ENCODE measurements around the gene MRPL55. TPM values are rescaled to one million over a fixed set of nuclear protein-coding genes. Genes with fewer than 3 reads are reported as not detected.

Gene MRPL55
- total RNA-seq, 1 experiment from 2014 or later: 85.4 TPM

GRCh38 chr1:228068359-228068758 lies 40.7 kb downstream of the MRPL55 start:
- no peaks in the 10 kb centered on the region for H3K4me1 Mint-ChIP-seq (ENCODE audit: insufficient read depth, unreplicated experiment)
- no TSS peak for BruUV-seq (replicated peaks)
- ChIA-PET CTCF (no interaction called here), POLR2A (no interaction called here)
- H3K36me3 Mint-ChIP-seq (ENCODE audit: insufficient read depth, unreplicated experiment): no peaks in the 10 kb centered on the region
- intact Hi-C loops (cut with micrococcal nuclease): no loop called here
- H3K9me3 Mint-ChIP-seq (ENCODE audit: unreplicated experiment): no peaks in the 10 kb centered on the region
- no peak overlapping the region for H3K4me3 Mint-ChIP-seq (ENCODE audit: unreplicated experiment)
- H3K27me3 Mint-ChIP-seq (ENCODE audit: insufficient read depth, unreplicated experiment): peaks cover 32% of the 10 kb centered on the region
- DNase-seq (ENCODE audit: unreplicated experiment): no peak
- TF ChIP-seq CTCF (IDR thresholded peaks at IDR 0.05; ENCODE audit: unreplicated experiment): no peak
- no peak overlapping the region for H3K27ac Mint-ChIP-seq (ENCODE audit: low read depth, unreplicated experiment)

GRCh38 chr1:228066891-228067654 lies 42.0 kb downstream of the MRPL55 start:
- Mint-ChIP-seq H3K36me3 (ENCODE audit: insufficient read depth, unreplicated experiment) (no peaks in the 10 kb centered on the region), H3K4me3 (ENCODE audit: unreplicated experiment) (no peak overlapping the region), H3K4me1 (ENCODE audit: insufficient read depth, unreplicated experiment) (no peaks in the 10 kb centered on the region), H3K9me3 (ENCODE audit: unreplicated experiment) (no peaks in the 10 kb centered on the region), H3K27me3 (ENCODE audit: insufficient read depth, unreplicated experiment) (peaks cover 32% of the 10 kb centered on the region), H3K27ac (ENCODE audit: low read depth, unreplicated experiment) (no peak overlapping the region)
- TF ChIP-seq CTCF (IDR thresholded peaks at IDR 0.05; ENCODE audit: unreplicated experiment): no peak
- POLR2A ChIA-PET: interaction anchor here (1.6 kb wide), 1 partner anchor 15 kb away, joined by 3 read pairs; the partner anchor contains the start of gene ARF1
- intact Hi-C loops (cut with micrococcal nuclease): no loop called here
- CTCF ChIA-PET: interaction anchor here (0.6 to 2.9 kb wide), 3 partner anchors 68 to 336 kb away, joined by 3 to 18 read pairs (median 5); no protein-coding TSS in a partner anchor
- BruUV-seq (replicated peaks): no TSS peak
- no peak for DNase-seq (ENCODE audit: unreplicated experiment)

- Mint-ChIP-seq H3K4me1 (ENCODE audit: insufficient read depth, unreplicated experiment) (no peaks in the 10 kb centered on the region), H3K27ac (ENCODE audit: low read depth, unreplicated experiment) (no peak overlapping the region), H3K9me3 (ENCODE audit: unreplicated experiment) (no peaks in the 10 kb centered on the region), H3K4me3 (ENCODE audit: unreplicated experiment) (no peak overlapping the region), H3K27me3 (ENCODE audit: insufficient read depth, unreplicated experiment) (peaks cover 32% of the 10 kb centered on the region), H3K36me3 (ENCODE audit: insufficient read depth, unreplicated experiment) (no peaks in the 10 kb centered on the region)
- intact Hi-C loops (cut with micrococcal nuclease): no loop called here
- POLR2A ChIA-PET: interaction anchor here (0.7 to 1.6 kb wide), 3 partner anchors 12 to 18 kb away, joined by 3 to 4 read pairs (median 3); partner anchors contain the start of gene ARF1
- CTCF ChIA-PET: interaction anchor here (0.6 to 2.9 kb wide), 3 partner anchors 68 to 335 kb away, joined by 3 to 18 read pairs (median 5); no protein-coding TSS in a partner anchor
- no peak for TF ChIP-seq CTCF (IDR thresholded peaks at IDR 0.05; ENCODE audit: unreplicated experiment)
- BruUV-seq (replicated peaks): no TSS peak
- DNase-seq (ENCODE audit: unreplicated experiment): no peak
These were observed 42.7 kb downstream of the MRPL55 start for GRCh38 chr1:228066416-228066815.

- BruUV-seq (replicated peaks): no TSS peak
- no peaks in the 10 kb centered on the region for H3K4me1 Mint-ChIP-seq (ENCODE audit: insufficient read depth, unreplicated experiment)
- DNase-seq (ENCODE audit: unreplicated experiment): no peak
- ChIA-PET POLR2A (interaction anchor here (0.7 to 1.6 kb wide), 3 partner anchors 11 to 19 kb away, joined by 3 to 4 read pairs (median 3); partner anchors contain the start of gene ARF1), CTCF (interaction anchor here (0.7 to 2.9 kb wide), 5 partner anchors 13 to 334 kb away, joined by 3 to 18 read pairs (median 3); no protein-coding TSS in a partner anchor)
- intact Hi-C loops (cut with micrococcal nuclease): no loop called here
- H3K27ac Mint-ChIP-seq (ENCODE audit: low read depth, unreplicated experiment): no peak overlapping the region
- H3K9me3 Mint-ChIP-seq (ENCODE audit: unreplicated experiment): no peaks in the 10 kb centered on the region
- peaks cover 32% of the 10 kb centered on the region for H3K27me3 Mint-ChIP-seq (ENCODE audit: insufficient read depth, unreplicated experiment)
- no peak overlapping the region for H3K4me3 Mint-ChIP-seq (ENCODE audit: unreplicated experiment)
- no peak for TF ChIP-seq CTCF (IDR thresholded peaks at IDR 0.05; ENCODE audit: unreplicated experiment)
- no peaks in the 10 kb centered on the region for H3K36me3 Mint-ChIP-seq (ENCODE audit: insufficient read depth, unreplicated experiment)
These were observed 43.4 kb downstream of the MRPL55 start for GRCh38 chr1:228065543-228066347.

All from MCF 10A (cell line).